Thoracic aorta (tissue), 2 donors: Measurements from ENCODE around the gene MKLN1. TPM values are rescaled to one million over a fixed set of nuclear protein-coding genes. Genes with fewer than 3 reads are reported as not detected.

ENCODE experiments used
- ATAC-seq: fragments of 150-250 bp; one replicate; pipeline ENCODE4 v1.8.0; 2017; ENCODE audit warnings: low read depth; ENCODE audit not compliant: insufficient number of reproducible peaks, low FRiP score
- DNase-seq: peaks from one replicate; pipeline ENCODE4 v3.0.0-alpha.2; 2020; ENCODE audit warnings: low spot score
- H3K27ac ChIP-seq, 2 donors: fragments of 200-600 bp; sonication (generic); 1 replicate in 1 of 2; 2 replicates in 1 of 2; pipeline ENCODE4 v1.5.1; 2016; ENCODE audit warnings: mild to moderate bottlenecking in 2 of 2, moderate library complexity in 2 of 2
- H3K27me3 ChIP-seq: fragments of 200-600 bp; sonication (generic); replicated peaks from 2 replicates; pipeline ENCODE4 v1.6.0; 2016; ENCODE audit warnings: mild to moderate bottlenecking; ENCODE audit not compliant: insufficient read depth
- H3K36me3 ChIP-seq: fragments of 200-600 bp; sonication (generic); one replicate; pipeline ENCODE4 v1.5.1; 2016
- H3K4me1 ChIP-seq, 2 donors: fragments of 200-600 bp; sonication (generic); 1 replicate in 1 of 2; 2 replicates in 1 of 2; pipeline versions ENCODE4 v1.5.1 to v1.6.0; 2016; ENCODE audit warnings: low read depth in 2 of 2, mild to moderate bottlenecking in 1 of 2; ENCODE audit not compliant: control insufficient read depth in 1 of 2
- H3K4me3 ChIP-seq: fragments of 200-600 bp; sonication (generic); 2 replicates; pipeline ENCODE4 v1.5.1; 2016; ENCODE audit warnings: mild to moderate bottlenecking
- H3K9me3 ChIP-seq: fragments of 200-600 bp; sonication (generic); 2 replicates; pipeline ENCODE4 v1.5.1; 2016
- CTCF ChIP-seq: fragments of 200-600 bp; sonication (generic); IDR thresholded peaks from one replicate; pipeline ENCODE4 v1.5.1; 2019; ENCODE audit warnings: antibody characterized with exemption
- total RNA-seq, 2 donors: library from RNA; depleted of rRNA; stranded (reverse); fragments of >200 nt; gene quantifications; one replicate each; pipeline versions ENCODE4 v1.1.0 to v1.2.3, GENCODE V29; 2016

Gene MKLN1
- total RNA-seq, 2 donors from 2014 or later: 56.7 to 82.4 TPM

- H3K4me3 ChIP-seq: no peak overlapping the region
- no peaks in the 10 kb centered on the region for H3K4me1 ChIP-seq
- no peaks in the 10 kb centered on the region for H3K9me3 ChIP-seq
- no peaks in the 10 kb centered on the region for H3K36me3 ChIP-seq
- no peak for TF ChIP-seq CTCF
- ATAC-seq (no peak), DNase-seq (no peak)
- no peak overlapping the region for H3K27ac ChIP-seq
- no peaks in the 10 kb centered on the region for H3K27me3 ChIP-seq
Observed at GRCh38 chr7:131538071-131538812, 210.6 kb downstream of the MKLN1 start.

- no peak for TF ChIP-seq CTCF
- DNase-seq: no peak
- Histone ChIP-seq H3K36me3 (no peaks in the 10 kb centered on the region), H3K9me3 (no peaks in the 10 kb centered on the region), H3K4me1 (no peaks in the 10 kb centered on the region), H3K27me3 (no peaks in the 10 kb centered on the region), H3K27ac (no peak overlapping the region), H3K4me3 (no peak overlapping the region)
- ATAC-seq: no peak
Observed at GRCh38 chr7:131538813-131539179, 211.1 kb downstream of the MKLN1 start.

GRCh38 chr7:131540491-131541162 is 213.0 kb downstream of the MKLN1 start:
- H3K27me3 ChIP-seq: no peaks in the 10 kb centered on the region
- no peak for TF ChIP-seq CTCF
- H3K9me3 ChIP-seq: no peaks in the 10 kb centered on the region
- no peaks in the 10 kb centered on the region for H3K36me3 ChIP-seq
- no peak for DNase-seq
- no peak overlapping the region for H3K27ac ChIP-seq
- no peak overlapping the region for H3K4me3 ChIP-seq
- no peak for ATAC-seq
- H3K4me1 ChIP-seq: no peaks in the 10 kb centered on the region

- no peaks in the 10 kb centered on the region for H3K27me3 ChIP-seq
- no peak overlapping the region for H3K27ac ChIP-seq
- TF ChIP-seq CTCF: no peak
- H3K4me1 ChIP-seq: no peaks in the 10 kb centered on the region
- no peak for ATAC-seq
- no peaks in the 10 kb centered on the region for H3K9me3 ChIP-seq
- H3K4me3 ChIP-seq: no peak overlapping the region
- no peaks in the 10 kb centered on the region for H3K36me3 ChIP-seq
- no peak for DNase-seq
Observed at GRCh38 chr7:131543298-131543697, 215.6 kb downstream of the MKLN1 start.

GRCh38 chr7:131544021-131544420 is 216.3 kb downstream of the MKLN1 start:
- H3K27ac ChIP-seq: no peak overlapping the region
- H3K4me3 ChIP-seq: no peak overlapping the region
- H3K36me3 ChIP-seq: no peaks in the 10 kb centered on the region
- ATAC-seq (no peak), DNase-seq (no peak)
- no peaks in the 10 kb centered on the region for H3K27me3 ChIP-seq
- H3K4me1 ChIP-seq: no peaks in the 10 kb centered on the region
- no peak for TF ChIP-seq CTCF
- no peaks in the 10 kb centered on the region for H3K9me3 ChIP-seq
